ENCODE results near the gene PIAS4.
A peak's percentile ranks its signal among the peaks of the same experiment; 100 is the strongest.

The PIAS4 gene

GRCh38 chr19:4043401-4043800 is 35.9 kb downstream of the PIAS4 start:
- Histone ChIP-seq H3K4me3 (ENCODE audit: insufficient read length, low read depth) (no peak overlapping the region), H3K27me3 (ENCODE audit: insufficient read depth, insufficient read length) (no peaks in the 10 kb centered on the region), H3K4me1 (ENCODE audit: insufficient read depth, insufficient read length) (peaks cover 8% of the 10 kb centered on the region), H3K36me3 (ENCODE audit: insufficient read depth, insufficient read length, low read length) (peaks cover 33% of the 10 kb centered on the region), H3K9me3 (ENCODE audit: insufficient read depth, low read length) (no peaks in the 10 kb centered on the region), H3K9ac (ENCODE audit: insufficient read length, low read depth) (no peak overlapping the region)
- TF ChIP-seq YY1 (IDR thresholded peaks at IDR 0.05; ENCODE audit: insufficient read depth, insufficient read length) (no peak), SUZ12 (IDR thresholded peaks at IDR 0.05; ENCODE audit: extremely low read depth, insufficient read depth, insufficient read length) (no peak), ZNF274 (IDR thresholded peaks at IDR 0.05; ENCODE audit: low read depth, low read length) (no peak)
- no peak for DNase-seq (ENCODE audit: low read depth, low spot score)

- TF ChIP-seq YY1 (IDR thresholded peaks at IDR 0.05; ENCODE audit: insufficient read depth, insufficient read length) (no peak), SUZ12 (IDR thresholded peaks at IDR 0.05; ENCODE audit: extremely low read depth, insufficient read depth, insufficient read length) (no peak)
- Histone ChIP-seq H3K27me3 (ENCODE audit: insufficient read depth, insufficient read length) (no peaks in the 10 kb centered on the region), H3K4me1 (ENCODE audit: insufficient read depth, insufficient read length) (peaks cover 8% of the 10 kb centered on the region), H3K9me3 (ENCODE audit: insufficient read depth, low read length) (no peaks in the 10 kb centered on the region), H3K36me3 (ENCODE audit: insufficient read depth, insufficient read length, low read length) (peaks cover 35% of the 10 kb centered on the region), H3K4me3 (ENCODE audit: insufficient read length, low read depth) (no peak overlapping the region), H3K9ac (ENCODE audit: insufficient read length, low read depth) (no peak overlapping the region)
- no peak for DNase-seq (ENCODE audit: low read depth, low spot score)
These were observed 36.6 kb downstream of the PIAS4 start for GRCh38 chr19:4043966-4044715.

- Histone ChIP-seq H3K9me3 (ENCODE audit: insufficient read depth, low read length) (no peaks in the 10 kb centered on the region), H3K36me3 (ENCODE audit: insufficient read depth, insufficient read length, low read length) (peaks cover 44% of the 10 kb centered on the region), H3K4me1 (ENCODE audit: insufficient read depth, insufficient read length) (peaks cover 8% of the 10 kb centered on the region), H3K4me3 (ENCODE audit: insufficient read length, low read depth) (no peak overlapping the region), H3K9ac (ENCODE audit: insufficient read length, low read depth) (peak overlapping the region; percentile 50), H3K27me3 (ENCODE audit: insufficient read depth, insufficient read length) (no peaks in the 10 kb centered on the region)
- no peak for TF ChIP-seq SUZ12 (IDR thresholded peaks at IDR 0.05; ENCODE audit: extremely low read depth, insufficient read depth, insufficient read length)
- TF ChIP-seq ZNF274 (IDR thresholded peaks at IDR 0.05; ENCODE audit: low read depth, low read length): no peak
- TF ChIP-seq YY1 (IDR thresholded peaks at IDR 0.05; ENCODE audit: insufficient read depth, insufficient read length): no peak
- DNase-seq (ENCODE audit: low read depth, low spot score): no peak
These were observed 37.5 kb downstream of the PIAS4 start for GRCh38 chr19:4044990-4045465.

- Histone ChIP-seq H3K36me3 (ENCODE audit: insufficient read depth, insufficient read length, low read length) (peaks cover 50% of the 10 kb centered on the region), H3K4me3 (ENCODE audit: insufficient read length, low read depth) (no peak overlapping the region), H3K9me3 (ENCODE audit: insufficient read depth, low read length) (no peaks in the 10 kb centered on the region), H3K27me3 (ENCODE audit: insufficient read depth, insufficient read length) (no peaks in the 10 kb centered on the region), H3K4me1 (ENCODE audit: insufficient read depth, insufficient read length) (peaks cover 8% of the 10 kb centered on the region), H3K9ac (ENCODE audit: insufficient read length, low read depth) (peak overlapping the region; percentile 32)
- no peak for DNase-seq (ENCODE audit: low read depth, low spot score)
- TF ChIP-seq SUZ12 (IDR thresholded peaks at IDR 0.05; ENCODE audit: extremely low read depth, insufficient read depth, insufficient read length): no peak
- TF ChIP-seq ZNF274 (IDR thresholded peaks at IDR 0.05; ENCODE audit: low read depth, low read length): no peak
- TF ChIP-seq YY1 (IDR thresholded peaks at IDR 0.05; ENCODE audit: insufficient read depth, insufficient read length): no peak
These were observed 38.2 kb downstream of the PIAS4 start for GRCh38 chr19:4045597-4046361.

GRCh38 chr19:4046362-4046691 is 38.8 kb downstream of the PIAS4 start:
- Histone ChIP-seq H3K36me3 (ENCODE audit: insufficient read depth, insufficient read length, low read length) (peaks cover 52% of the 10 kb centered on the region), H3K9me3 (ENCODE audit: insufficient read depth, low read length) (no peaks in the 10 kb centered on the region), H3K27me3 (ENCODE audit: insufficient read depth, insufficient read length) (no peaks in the 10 kb centered on the region), H3K4me3 (ENCODE audit: insufficient read length, low read depth) (no peak overlapping the region), H3K9ac (ENCODE audit: insufficient read length, low read depth) (no peak overlapping the region), H3K4me1 (ENCODE audit: insufficient read depth, insufficient read length) (peaks cover 8% of the 10 kb centered on the region)
- TF ChIP-seq SUZ12 (IDR thresholded peaks at IDR 0.05; ENCODE audit: extremely low read depth, insufficient read depth, insufficient read length) (no peak), ZNF274 (IDR thresholded peaks at IDR 0.05; ENCODE audit: low read depth, low read length) (no peak)
- no peak for DNase-seq (ENCODE audit: low read depth, low spot score)

GRCh38 chr19:4046946-4047683 is 39.6 kb downstream of the PIAS4 start:
- H3K4me3 ChIP-seq (ENCODE audit: insufficient read length, low read depth): no peak overlapping the region
- DNase-seq (ENCODE audit: low read depth, low spot score): no peak
- no peaks in the 10 kb centered on the region for H3K9me3 ChIP-seq (ENCODE audit: insufficient read depth, low read length)
- H3K4me1 ChIP-seq (ENCODE audit: insufficient read depth, insufficient read length): peaks cover 10% of the 10 kb centered on the region
- H3K9ac ChIP-seq (ENCODE audit: insufficient read length, low read depth): no peak overlapping the region
- H3K36me3 ChIP-seq (ENCODE audit: insufficient read depth, insufficient read length, low read length): peaks cover 57% of the 10 kb centered on the region
- TF ChIP-seq YY1 (IDR thresholded peaks at IDR 0.05; ENCODE audit: insufficient read depth, insufficient read length): no peak
- TF ChIP-seq SUZ12 (IDR thresholded peaks at IDR 0.05; ENCODE audit: extremely low read depth, insufficient read depth, insufficient read length): no peak
- no peak for TF ChIP-seq ZNF274 (IDR thresholded peaks at IDR 0.05; ENCODE audit: low read depth, low read length)
- no peaks in the 10 kb centered on the region for H3K27me3 ChIP-seq (ENCODE audit: insufficient read depth, insufficient read length)

- H3K36me3 ChIP-seq (ENCODE audit: insufficient read depth, insufficient read length, low read length): peaks cover 74% of the 10 kb centered on the region
- H3K9ac ChIP-seq (ENCODE audit: insufficient read length, low read depth): no peak overlapping the region
- TF ChIP-seq ZNF274 (IDR thresholded peaks at IDR 0.05; ENCODE audit: low read depth, low read length) (no peak), YY1 (IDR thresholded peaks at IDR 0.05; ENCODE audit: insufficient read depth, insufficient read length) (no peak), SUZ12 (IDR thresholded peaks at IDR 0.05; ENCODE audit: extremely low read depth, insufficient read depth, insufficient read length) (no peak)
These were observed 41.9 kb downstream of the PIAS4 start for GRCh38 chr19:4049432-4049831.

More at GRCh38 chr19:4049432-4049831, 41.9 kb downstream of the PIAS4 start:
- DNase-seq (ENCODE audit: low read depth, low spot score): no peak
- Histone ChIP-seq H3K4me1 (ENCODE audit: insufficient read depth, insufficient read length) (peaks cover 21% of the 10 kb centered on the region), H3K4me3 (ENCODE audit: insufficient read length, low read depth) (no peak overlapping the region), H3K27me3 (ENCODE audit: insufficient read depth, insufficient read length) (no peaks in the 10 kb centered on the region), H3K9me3 (ENCODE audit: insufficient read depth, low read length) (no peaks in the 10 kb centered on the region)

Data from NT2/D1 (cell line).